Measurements from ENCODE around the gene TMEM223.
"Not testable (repeated sequence)": the region's sequence is repeated elsewhere in the genome, so short reads cannot be mapped to it uniquely, and the experiment has no call there.

Gene TMEM223

GRCh38 chr11:62791501-62792201, at the start of gene TMEM223:
TSS of gene TMEM223 (minus strand) at chr11:62792006. CDS start at chr11:62791994, 12 bp downstream.
- in situ Hi-C loops (cut with HindIII; ENCODE audit: low pct_ligation_motif_present, low pct_unique_long_range_greater_than_20kb, low sequenced_read_pairs), result no loop called here
- peak; percentile 79 for DNase-seq

GRCh38 chr11:62840721-62841360, 49.0 kb upstream of the TMEM223 start:
- in situ Hi-C loops (cut with HindIII; ENCODE audit: low pct_ligation_motif_present, low pct_unique_long_range_greater_than_20kb, low sequenced_read_pairs), result not testable (repeated sequence)
- DNase-seq, result peak; percentile 67

- in situ Hi-C loops (cut with HindIII; ENCODE audit: low pct_ligation_motif_present, low pct_unique_long_range_greater_than_20kb, low sequenced_read_pairs), result no loop called here
- DNase-seq, result peak; percentile 91
Measured at GRCh38 chr11:62839050-62839945, 47.5 kb upstream of the TMEM223 start, which contains the start of gene WDR74. TSS of gene WDR74 (minus strand) at chr11:62839590. CDS start at chr11:62839570, 20 bp downstream.

GRCh38 chr11:62835336-62835735, 43.5 kb upstream of the TMEM223 start:
- DNase-seq, result no peak
- in situ Hi-C loops (cut with HindIII; ENCODE audit: low pct_ligation_motif_present, low pct_unique_long_range_greater_than_20kb, low sequenced_read_pairs), result no loop called here

GRCh38 chr11:62832336-62833234, 40.8 kb upstream of the TMEM223 start, which contains the start of gene TEX54:
TSS of gene TEX54 (minus strand) at chr11:62832841.
- DNase-seq, result no peak
- in situ Hi-C loops (cut with HindIII; ENCODE audit: low pct_ligation_motif_present, low pct_unique_long_range_greater_than_20kb, low sequenced_read_pairs), result no loop called here

GRCh38 chr11:62831520-62832335, 39.9 kb upstream of the TMEM223 start, which contains the start of gene STX5:
TSS of gene STX5 (minus strand) at chr11:62832051. CDS start at chr11:62831243, 808 bp downstream.
- peak; percentile 95 for DNase-seq
- in situ Hi-C loops (cut with HindIII; ENCODE audit: low pct_ligation_motif_present, low pct_unique_long_range_greater_than_20kb, low sequenced_read_pairs), result no loop called here

- in situ Hi-C loops (cut with HindIII; ENCODE audit: low pct_ligation_motif_present, low pct_unique_long_range_greater_than_20kb, low sequenced_read_pairs), result no loop called here
- peak; percentile 52 for DNase-seq
Measured at GRCh38 chr11:62830904-62831519, 39.2 kb upstream of the TMEM223 start.

GRCh38 chr11:62828130-62828529, 36.3 kb upstream of the TMEM223 start:
- DNase-seq; in situ Hi-C loops (cut with HindIII; ENCODE audit: low pct_ligation_motif_present, low pct_unique_long_range_greater_than_20kb, low sequenced_read_pairs): not testable (repeated sequence)

GRCh38 chr11:62823677-62824076, 31.9 kb upstream of the TMEM223 start:
- in situ Hi-C loops (cut with HindIII; ENCODE audit: low pct_ligation_motif_present, low pct_unique_long_range_greater_than_20kb, low sequenced_read_pairs), result no loop called here
- DNase-seq, result no peak

- DNase-seq, result no peak
- in situ Hi-C loops (cut with HindIII; ENCODE audit: low pct_ligation_motif_present, low pct_unique_long_range_greater_than_20kb, low sequenced_read_pairs), result no loop called here
Measured at GRCh38 chr11:62817129-62817528, 25.3 kb upstream of the TMEM223 start.

- in situ Hi-C loops (cut with HindIII; ENCODE audit: low pct_ligation_motif_present, low pct_unique_long_range_greater_than_20kb, low sequenced_read_pairs), result no loop called here
- DNase-seq, result no peak
Measured at GRCh38 chr11:62816557-62816956, 24.8 kb upstream of the TMEM223 start.

- in situ Hi-C loops (cut with HindIII; ENCODE audit: low pct_ligation_motif_present, low pct_unique_long_range_greater_than_20kb, low sequenced_read_pairs), result no loop called here
- no peak for DNase-seq
Measured at GRCh38 chr11:62811659-62812058, 19.9 kb upstream of the TMEM223 start.

- in situ Hi-C loops (cut with HindIII; ENCODE audit: low pct_ligation_motif_present, low pct_unique_long_range_greater_than_20kb, low sequenced_read_pairs), result no loop called here
Measured at GRCh38 chr11:62810748-62811147, 18.9 kb upstream of the TMEM223 start.

GRCh38 chr11:62806611-62807121, 14.9 kb upstream of the TMEM223 start:
- DNase-seq, result no peak
- in situ Hi-C loops (cut with HindIII; ENCODE audit: low pct_ligation_motif_present, low pct_unique_long_range_greater_than_20kb, low sequenced_read_pairs), result no loop called here

More at GRCh38 chr11:62810748-62811147, 18.9 kb upstream of the TMEM223 start:
- no peak for DNase-seq

GRCh38 chr11:62805961-62806441, 14.2 kb upstream of the TMEM223 start:
- DNase-seq, result no peak
- in situ Hi-C loops (cut with HindIII; ENCODE audit: low pct_ligation_motif_present, low pct_unique_long_range_greater_than_20kb, low sequenced_read_pairs), result no loop called here

GRCh38 chr11:62805076-62805892, 13.5 kb upstream of the TMEM223 start, which contains the start of gene NXF1:
TSS of gene NXF1 (minus strand) at chr11:62805440. CDS start at chr11:62805356, 84 bp downstream.
- in situ Hi-C loops (cut with HindIII; ENCODE audit: low pct_ligation_motif_present, low pct_unique_long_range_greater_than_20kb, low sequenced_read_pairs), result no loop called here
- DNase-seq, result peak; percentile 90
